Nephron (organoid): ENCODE measurements around the gene PSMA2.
A peak's percentile ranks its signal among the peaks of the same experiment; 100 is the strongest.

Experiments used
- H3K27ac Mint-ChIP-seq, 3 experiments: 2 replicates each; pipeline ENCODE4 v1.8.0; 2020; ENCODE audit warnings: mixed read lengths in 3 of 3, mild to moderate bottlenecking in 2 of 3, moderate library complexity in 1 of 3
- H3K27me3 Mint-ChIP-seq: 2 replicates; pipeline ENCODE4 v1.8.0; 2021; ENCODE audit warnings: low read depth, mild to moderate bottlenecking, moderate library complexity, mixed read lengths
- H3K36me3 Mint-ChIP-seq: 2 replicates; pipeline ENCODE4 v1.8.0; 2020; ENCODE audit warnings: low read depth, mixed read lengths
- H3K4me1 Mint-ChIP-seq: 2 replicates; pipeline ENCODE4 v1.8.0; 2020; ENCODE audit warnings: mixed read lengths
- H3K4me3 Mint-ChIP-seq, 3 experiments: 2 replicates each; pipeline ENCODE4 v1.8.0; 2020; ENCODE audit warnings: mild to moderate bottlenecking in 3 of 3, mixed read lengths in 3 of 3, moderate library complexity in 2 of 3
- H3K9me3 Mint-ChIP-seq: 2 replicates; pipeline ENCODE4 v1.8.0; 2020; ENCODE audit warnings: mixed read lengths
- CTCF ChIP-seq, 3 experiments: fragments of 200-600 bp; sonication (generic); IDR thresholded peaks; one replicate each; pipeline ENCODE4 v1.5.0; 2021; ENCODE audit warnings: antibody characterized with exemption in 3 of 3; ENCODE audit not compliant: unreplicated experiment in 3 of 3

PSMA2 gene

GRCh38 chr7:42939457-42940240, 7.7 kb upstream of the PSMA2 start:
- Mint-ChIP-seq H3K27me3 (peaks cover 4% of the 10 kb centered on the region), H3K4me1 (peaks cover 5% of the 10 kb centered on the region), H3K36me3 (peaks cover 33% of the 10 kb centered on the region), H3K27ac (no peak overlapping the region), H3K9me3 (no peaks in the 10 kb centered on the region), H3K4me3 (no peak overlapping the region)
- TF ChIP-seq CTCF (IDR thresholded peaks at IDR 0.05; ENCODE audit: unreplicated experiment in 3 of 3), result no peak

GRCh38 chr7:42935861-42936260, 3.9 kb upstream of the PSMA2 start:
- Mint-ChIP-seq H3K27me3 (no peaks in the 10 kb centered on the region), H3K9me3 (no peaks in the 10 kb centered on the region), H3K4me1 (peaks cover 29% of the 10 kb centered on the region), H3K27ac (peak overlapping the region in 1 of 3 experiments; percentile 19), H3K4me3 (peak overlapping the region in 2 of 3 experiments; percentile 13 to 16), H3K36me3 (peaks cover 33% of the 10 kb centered on the region)
- TF ChIP-seq CTCF (IDR thresholded peaks at IDR 0.05; ENCODE audit: unreplicated experiment in 3 of 3), result no peak

- peaks cover 29% of the 10 kb centered on the region for H3K36me3 Mint-ChIP-seq
- no peak for TF ChIP-seq CTCF (IDR thresholded peaks at IDR 0.05; ENCODE audit: unreplicated experiment in 3 of 3)
- H3K4me1 Mint-ChIP-seq, result peaks cover 39% of the 10 kb centered on the region
These were observed 2.3 kb upstream of the PSMA2 start for GRCh38 chr7:42934291-42934690.

GRCh38 chr7:42932811-42933591, 1.0 kb upstream of the PSMA2 start:
- TF ChIP-seq CTCF (IDR thresholded peaks at IDR 0.05; ENCODE audit: unreplicated experiment in 3 of 3), result no peak
- Mint-ChIP-seq H3K36me3 (peaks cover 23% of the 10 kb centered on the region), H3K4me3 (peak overlapping the region; percentile 94 to 99 (median 97)), H3K9me3 (no peaks in the 10 kb centered on the region), H3K4me1 (peaks cover 46% of the 10 kb centered on the region), H3K27me3 (no peaks in the 10 kb centered on the region), H3K27ac (peak overlapping the region; percentile 91 to 97 (median 94))

More at GRCh38 chr7:42934291-42934690, 2.3 kb upstream of the PSMA2 start:
- Mint-ChIP-seq H3K27me3 (no peaks in the 10 kb centered on the region), H3K4me3 (peak overlapping the region; percentile 71 to 99 (median 94)), H3K9me3 (no peaks in the 10 kb centered on the region), H3K27ac (peak overlapping the region in 1 of 3 experiments; percentile 28)

GRCh38 chr7:42931447-42931833, 534 bp downstream of the PSMA2 start:
- peak overlapping the region; percentile 91 to 97 (median 94) for H3K27ac Mint-ChIP-seq
- H3K27me3 Mint-ChIP-seq, result no peaks in the 10 kb centered on the region
- H3K9me3 Mint-ChIP-seq, result no peaks in the 10 kb centered on the region
- H3K36me3 Mint-ChIP-seq, result peaks cover 18% of the 10 kb centered on the region
- peak overlapping the region; percentile 94 to 99 (median 97) for H3K4me3 Mint-ChIP-seq
- no peak for TF ChIP-seq CTCF (IDR thresholded peaks at IDR 0.05; ENCODE audit: unreplicated experiment in 3 of 3)
- H3K4me1 Mint-ChIP-seq, result peaks cover 46% of the 10 kb centered on the region
